ENCODE data around the gene POPDC3.
A peak's percentile ranks its signal among the peaks of the same experiment; 100 is the strongest.
"Not testable (repeated sequence)": the region's sequence is repeated elsewhere in the genome, so short reads cannot be mapped to it uniquely, and the experiment has no call there.

The POPDC3 gene

GRCh38 chr6:105194591-105194990 is 14.8 kb upstream of the POPDC3 start:
- no peak for DNase-seq

GRCh38 chr6:105194106-105194505 is 14.3 kb upstream of the POPDC3 start:
- DNase-seq: no peak

- DNase-seq: no peak
Measured at GRCh38 chr6:105193647-105194046, 13.8 kb upstream of the POPDC3 start.

DNA sequence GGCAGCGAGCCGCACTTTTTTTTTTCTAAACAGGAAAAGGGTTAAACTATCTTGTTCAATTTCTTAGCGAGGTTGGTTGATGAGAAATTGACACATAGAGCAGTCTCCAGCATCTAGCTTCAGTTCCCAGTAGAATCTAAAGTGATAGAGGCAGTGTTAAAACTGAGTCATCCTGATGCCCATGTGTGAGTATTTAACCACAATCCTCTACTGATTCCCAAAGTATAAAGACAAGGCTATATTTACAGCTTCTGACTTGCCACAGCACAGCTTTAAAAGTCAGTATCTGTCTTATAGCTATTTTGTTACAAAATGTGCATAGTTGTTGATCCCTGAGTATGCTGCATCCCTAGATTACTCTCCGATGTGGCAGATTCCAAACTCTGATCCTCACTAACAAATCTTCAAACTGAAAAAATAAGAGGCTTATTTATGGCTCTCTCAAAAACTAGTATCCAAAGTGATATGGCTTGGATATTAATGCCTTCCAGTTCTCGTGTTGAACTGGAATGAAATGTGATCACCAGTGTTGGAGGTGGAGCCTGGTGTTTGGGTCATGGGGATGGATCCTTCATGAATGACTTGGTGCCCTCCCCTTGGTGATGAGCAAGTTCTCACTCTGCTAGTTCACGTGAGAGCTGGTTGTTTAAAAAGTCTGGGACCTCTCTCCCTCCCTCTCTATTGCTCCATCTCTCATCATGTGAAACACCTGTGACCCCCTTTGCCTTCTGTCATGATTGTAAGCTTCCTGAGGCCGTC is 13.1 kb upstream of the POPDC3 start:
- DNase-seq: no peak

DNA sequence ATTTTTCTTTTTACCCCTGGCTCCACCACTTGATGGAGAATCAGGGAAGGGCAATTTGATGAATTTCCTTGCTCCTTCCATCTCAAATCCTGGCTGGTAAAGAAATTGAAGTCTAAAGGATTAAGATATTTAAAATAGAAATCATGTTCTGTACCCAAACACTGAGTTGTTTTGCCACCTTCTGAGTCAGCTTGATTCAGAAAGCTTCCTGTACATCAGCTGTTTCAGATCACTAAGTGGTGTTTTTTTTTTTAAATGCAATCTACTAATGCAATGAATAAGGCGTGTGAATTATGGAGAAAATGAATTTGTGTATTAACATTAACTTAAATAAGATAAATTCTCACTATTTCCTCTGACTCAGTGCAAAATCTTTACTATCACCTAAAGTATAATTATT is 11.5 kb upstream of the POPDC3 start:
- DNase-seq: no peak

GRCh38 chr6:105189026-105189820 is 9.4 kb upstream of the POPDC3 start:
- DNase-seq: no peak

DNA sequence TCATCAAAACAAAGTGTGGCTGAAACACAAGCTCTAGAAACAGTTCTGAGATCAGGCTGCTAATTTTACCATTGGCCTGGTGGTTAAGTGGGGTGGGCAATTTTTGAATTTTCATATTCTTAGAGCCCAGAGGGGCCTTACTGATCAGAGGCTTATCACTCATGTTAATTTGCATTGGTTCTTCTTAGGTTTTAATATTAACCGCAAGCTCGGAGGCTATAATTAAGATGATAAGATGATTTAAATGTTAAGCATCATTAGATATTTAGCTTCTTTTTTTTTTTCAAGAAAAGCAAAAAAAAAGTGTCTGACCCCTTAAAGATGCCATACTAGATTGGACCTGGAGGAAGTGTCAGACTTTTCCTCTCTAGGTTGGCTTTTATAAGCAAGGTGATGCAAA is 8.4 kb upstream of the POPDC3 start:
- DNase-seq: no peak

DNA sequence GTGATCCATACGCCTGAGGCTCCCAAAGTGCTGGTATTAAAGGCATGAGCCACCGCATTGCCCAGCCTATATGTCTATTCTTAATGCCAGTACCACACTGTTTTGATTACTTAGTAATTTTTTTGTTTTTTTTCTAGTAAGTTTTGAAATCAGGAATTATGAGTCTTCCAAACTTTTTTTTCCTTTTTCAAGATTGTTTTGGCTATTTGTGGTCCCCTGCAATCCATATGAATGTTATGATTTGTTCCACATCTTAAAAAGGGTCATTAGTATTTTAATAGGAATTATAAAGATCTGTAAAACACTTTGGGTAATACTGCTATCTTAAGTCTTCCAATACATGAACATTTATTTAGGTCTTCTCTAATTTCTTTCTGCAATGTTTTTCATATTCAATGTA is 6.8 kb upstream of the POPDC3 start:
- DNase-seq: no peak

- DNase-seq: no peak
Measured at GRCh38 chr6:105184921-105185320, 5.1 kb upstream of the POPDC3 start.

DNA sequence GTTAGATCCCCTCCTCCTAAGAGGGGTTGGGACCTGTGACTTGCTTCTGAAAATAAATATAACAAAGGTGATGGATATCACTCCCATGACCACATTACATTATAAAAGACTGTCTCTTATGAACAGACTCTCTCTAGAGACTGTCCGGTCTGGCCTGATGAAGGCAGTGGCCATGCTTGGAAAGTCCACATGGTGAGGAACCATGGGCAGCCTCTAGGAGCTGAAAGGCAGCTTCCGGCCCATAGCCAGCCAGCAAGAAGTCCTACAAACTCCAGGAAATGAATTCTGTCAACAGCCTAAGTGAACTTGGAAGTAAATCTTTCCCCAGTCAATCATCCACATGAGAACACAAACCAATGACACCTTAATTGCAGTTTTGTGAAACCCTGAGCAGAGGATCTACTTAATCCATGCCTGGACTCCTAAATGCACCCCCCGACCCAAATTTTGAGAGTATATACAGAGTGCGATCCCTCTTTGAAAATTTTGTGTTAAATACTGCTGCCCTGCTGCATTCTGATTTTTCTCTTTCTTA is 2.2 kb upstream of the POPDC3 start:
- no peak for DNase-seq

GRCh38 chr6:105178636-105179035 is 1.2 kb downstream of the POPDC3 start:
- no peak for DNase-seq

GRCh38 chr6:105178110-105178509 is 1.7 kb downstream of the POPDC3 start:
- no peak for DNase-seq

- DNase-seq: no peak
Measured at GRCh38 chr6:105177556-105177955, 2.3 kb downstream of the POPDC3 start.

- no peak for DNase-seq
Measured at GRCh38 chr6:105174512-105174911, 5.3 kb downstream of the POPDC3 start.

GRCh38 chr6:105172515-105172914 is 7.3 kb downstream of the POPDC3 start:
- not testable (repeated sequence) for DNase-seq

- no peak for DNase-seq
Measured at GRCh38 chr6:105170059-105170458, 9.8 kb downstream of the POPDC3 start.

DNA sequence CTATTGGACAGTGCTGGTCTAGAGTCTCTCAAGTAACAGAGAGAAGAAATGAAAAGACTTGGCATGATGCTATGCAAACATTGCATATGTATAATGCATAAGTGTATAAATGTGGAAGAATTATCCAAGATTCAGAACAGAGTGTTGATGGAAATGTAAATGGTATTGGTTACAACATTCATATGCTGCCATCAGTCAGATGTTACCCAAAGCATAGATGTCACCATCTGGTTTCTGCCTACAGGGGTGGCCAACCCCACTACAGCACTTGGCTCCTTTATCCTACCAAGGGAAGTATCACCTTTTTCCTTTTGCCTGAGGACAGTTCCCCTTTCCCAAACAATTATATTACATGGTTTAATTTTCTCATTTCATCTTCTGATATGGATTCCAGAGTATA is 11.9 kb downstream of the POPDC3 start:
- DNase-seq: no peak

DNA sequence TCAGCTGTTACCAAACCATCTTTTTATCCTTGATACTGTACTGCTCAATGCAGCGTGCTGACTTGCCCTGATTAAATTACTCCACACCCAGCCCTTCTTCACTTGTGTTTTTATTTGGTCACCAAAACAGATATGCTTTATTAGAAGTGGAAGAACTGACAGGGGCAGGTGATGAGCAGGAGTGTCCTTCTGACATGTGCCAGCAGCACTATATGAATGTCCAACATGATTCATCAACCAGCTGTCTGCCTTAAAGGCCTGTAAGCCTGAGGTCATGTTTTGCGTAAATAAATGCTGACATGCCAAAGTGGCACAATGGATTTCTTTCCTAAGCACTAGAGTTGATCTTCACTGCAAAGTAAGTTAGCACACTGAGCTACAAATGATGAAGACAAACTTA is 15.4 kb downstream of the POPDC3 start:
- peak; percentile 67 to 69 for DNase-seq

- DNase-seq: no peak
Measured at GRCh38 chr6:105163183-105163582, 16.6 kb downstream of the POPDC3 start.

DNA sequence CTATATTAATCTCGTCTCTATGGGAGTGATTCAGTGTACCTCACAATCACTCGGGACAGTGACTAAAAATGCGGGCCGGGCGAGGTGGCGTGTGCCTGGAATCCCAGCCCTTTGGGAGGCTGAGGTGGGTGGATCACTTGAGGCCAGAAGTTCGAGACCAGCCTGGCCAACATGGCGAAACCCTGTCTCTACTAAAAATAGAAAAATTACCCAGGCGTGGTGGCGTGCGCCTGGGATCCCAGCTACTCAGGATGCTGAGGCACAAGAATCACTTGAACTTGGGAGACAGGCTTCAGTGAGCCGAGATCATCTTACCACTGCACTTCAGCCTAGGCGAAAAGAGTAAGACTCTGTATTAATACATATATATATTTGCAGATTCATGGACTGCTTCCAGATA is 17.4 kb downstream of the POPDC3 start:
- no peak for DNase-seq

DNA sequence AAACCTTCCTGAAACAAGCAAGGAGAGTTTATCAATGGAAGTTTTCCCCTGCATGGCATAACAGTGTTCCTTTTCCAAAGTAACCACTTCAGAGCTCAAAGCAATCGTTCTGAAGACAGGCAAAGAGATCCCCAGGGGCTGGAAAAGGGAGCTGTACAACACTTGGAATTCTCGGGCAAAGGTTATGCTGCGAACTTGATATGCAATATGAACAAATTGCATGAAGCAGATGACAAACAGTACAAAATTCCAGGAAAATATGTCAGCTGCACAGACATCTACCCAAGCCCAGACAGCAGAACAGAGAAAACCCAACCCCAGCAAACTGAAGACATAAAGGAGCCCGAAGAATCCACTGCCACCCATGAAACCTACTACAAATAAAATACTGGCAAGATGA is 18.4 kb downstream of the POPDC3 start:
- DNase-seq: no peak

- no peak for DNase-seq
Measured at GRCh38 chr6:105153676-105154075, 26.1 kb downstream of the POPDC3 start.

- no peak for DNase-seq
Measured at GRCh38 chr6:105152880-105153279, 26.9 kb downstream of the POPDC3 start.

- no peak for DNase-seq
Measured at GRCh38 chr6:105151644-105152043, 28.2 kb downstream of the POPDC3 start.

Measured in SHP77 (cell line).